Esophagus mucosa (tissue), 1 donor: ENCODE data around the gene STAT5B. TPM values are rescaled to one million over a fixed set of nuclear protein-coding genes. Genes with fewer than 3 reads are reported as not detected.

Experiments
- ATAC-seq: fragments of 200-7000 bp; cut with Tn5 transposase; one replicate; pipeline ENCODE4 v1.9.1; 2020
- total RNA-seq: library from RNA; stranded (reverse); gene quantifications from one replicate; pipeline ENCODE4 v1.2.4, GENCODE V29; 2023
- donor health status: DM: yes; HTN: yes; CAD: no.

STAT5B gene
- total RNA-seq, 1 donor from 2014 or later: 18.1 TPM

DNA sequence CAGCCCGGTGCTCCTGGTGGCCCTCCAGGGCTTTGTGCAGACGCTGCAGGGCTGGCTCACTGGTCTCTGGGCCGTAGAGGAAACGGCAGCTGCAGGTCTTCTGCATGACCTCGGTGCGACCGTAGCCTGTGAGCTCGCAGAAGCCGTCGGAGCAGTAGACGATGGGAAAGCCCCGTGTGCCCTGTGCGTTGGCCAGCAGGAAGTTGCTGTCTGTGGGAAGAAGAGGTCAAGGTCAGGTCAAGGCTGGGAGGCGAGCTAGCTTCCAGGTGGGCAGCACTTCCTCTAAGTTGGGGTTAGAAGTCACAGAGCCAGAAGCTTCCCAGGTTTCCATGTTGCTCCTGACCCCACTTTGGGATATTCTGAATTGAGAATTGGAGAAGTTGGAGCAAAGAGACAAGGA lies 97.4 kb downstream of the STAT5B start:
- no peak for ATAC-seq

DNA sequence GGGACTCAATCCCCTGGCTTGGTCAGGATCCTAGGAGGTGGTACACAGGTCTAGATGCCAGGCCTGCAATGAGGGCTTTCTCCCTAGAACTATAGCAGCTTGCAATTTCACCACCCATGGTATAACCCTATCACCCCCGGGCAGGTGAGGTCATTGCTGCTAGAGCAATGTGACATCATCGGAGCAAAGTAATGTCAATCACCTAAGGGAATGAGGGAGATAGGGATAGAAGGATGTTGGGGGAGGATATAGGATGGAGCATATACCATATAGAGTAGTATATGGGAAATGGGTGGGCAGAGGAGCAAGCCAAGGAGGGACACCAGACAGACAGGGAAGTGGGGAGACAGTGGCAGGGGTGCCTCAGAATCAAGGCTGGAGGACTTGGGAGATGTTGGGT lies 98.5 kb downstream of the STAT5B start:
- no peak for ATAC-seq

DNA sequence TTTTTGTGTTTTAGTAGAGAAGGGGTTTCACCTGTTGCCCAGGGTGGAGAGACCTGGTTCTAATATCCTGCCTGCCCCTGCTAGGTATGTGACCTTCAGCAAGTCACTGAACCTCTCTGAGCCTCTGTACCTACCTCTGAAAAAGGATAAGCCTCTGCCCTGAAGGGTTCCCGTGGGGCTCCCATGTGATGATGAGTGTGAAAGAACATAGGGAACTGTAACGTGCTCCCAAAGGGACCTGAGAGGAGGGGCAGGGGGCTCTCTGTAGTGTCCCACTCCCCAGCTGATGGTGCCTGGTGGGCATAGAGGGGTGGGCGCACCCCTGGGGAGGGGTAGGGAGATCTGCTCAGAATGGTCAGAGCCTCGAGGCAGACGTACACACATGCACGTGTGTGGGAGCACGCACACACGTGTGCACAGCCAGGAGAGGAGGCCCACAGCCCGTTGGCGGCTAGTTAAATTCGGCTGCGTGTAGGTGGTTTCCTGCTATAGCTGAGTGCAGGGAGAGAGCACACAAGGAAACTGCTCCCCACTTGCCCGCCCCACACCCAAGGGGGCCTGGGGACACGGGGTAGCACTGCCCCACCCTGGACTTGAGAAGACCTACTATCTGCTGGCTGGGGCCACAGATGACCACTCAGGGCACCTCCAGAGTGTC lies 101.9 kb downstream of the STAT5B start:
- ATAC-seq: no peak

DNA sequence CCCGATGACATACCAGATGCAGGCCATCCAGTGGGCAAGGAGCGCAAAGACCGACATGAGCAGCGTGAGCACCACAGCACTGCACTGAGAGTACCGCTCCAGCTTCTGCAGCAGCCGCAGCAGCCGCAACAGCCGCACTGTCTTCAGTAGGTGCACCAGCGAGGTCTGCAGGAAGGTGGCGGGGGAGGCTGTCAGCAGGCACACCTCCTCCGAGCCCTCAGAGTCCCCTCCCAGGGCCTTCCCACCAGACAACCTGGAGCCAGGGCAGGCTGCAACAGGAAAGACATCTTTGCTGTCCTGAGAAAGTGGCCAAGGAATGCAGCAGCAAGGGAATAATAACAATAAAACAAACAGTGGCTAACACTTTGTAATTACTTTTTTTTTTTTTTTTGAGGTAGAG lies 104.4 kb downstream of the STAT5B start:
- ATAC-seq: peak; percentile 34

DNA sequence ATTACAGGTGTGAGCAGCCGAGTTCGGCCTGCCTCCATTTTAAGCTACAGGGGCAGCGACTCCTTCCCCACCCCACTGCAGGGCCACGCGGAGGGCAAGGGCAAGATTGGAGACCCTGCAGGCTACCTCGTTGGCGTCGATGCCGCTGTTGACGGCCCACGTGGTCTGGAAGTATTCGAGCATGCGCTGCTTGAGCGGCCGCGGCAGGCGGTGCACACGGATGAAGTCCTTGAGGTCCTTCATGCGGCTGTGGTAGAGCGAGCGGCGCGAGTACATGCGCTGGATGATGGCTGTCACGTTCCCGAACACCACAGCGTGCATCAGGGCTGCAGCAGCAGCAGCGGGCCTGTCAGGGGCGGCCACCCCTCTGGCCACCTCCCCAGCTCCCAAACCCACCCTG lies 106.8 kb downstream of the STAT5B start:
- ATAC-seq: no peak

DNA sequence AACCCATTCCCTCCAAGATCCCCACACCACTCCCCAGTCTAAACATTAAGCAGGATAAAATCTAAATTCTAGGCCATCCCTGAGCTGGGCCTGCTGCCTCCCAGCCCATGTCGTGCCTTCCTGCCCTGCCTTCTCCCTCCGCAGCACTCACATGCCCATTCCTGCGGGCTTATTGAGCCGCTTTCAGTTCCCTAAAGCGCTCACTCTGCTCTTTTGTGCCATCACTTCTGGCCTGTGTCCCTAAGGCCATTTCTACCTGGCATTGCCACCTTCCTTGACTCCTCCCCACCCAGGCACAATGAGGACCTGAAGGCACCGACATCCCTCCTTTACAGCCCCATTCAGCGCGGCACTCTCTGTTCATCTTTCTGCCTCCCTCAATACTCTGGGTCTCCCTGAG lies 108.4 kb downstream of the STAT5B start:
- no peak for ATAC-seq

DNA sequence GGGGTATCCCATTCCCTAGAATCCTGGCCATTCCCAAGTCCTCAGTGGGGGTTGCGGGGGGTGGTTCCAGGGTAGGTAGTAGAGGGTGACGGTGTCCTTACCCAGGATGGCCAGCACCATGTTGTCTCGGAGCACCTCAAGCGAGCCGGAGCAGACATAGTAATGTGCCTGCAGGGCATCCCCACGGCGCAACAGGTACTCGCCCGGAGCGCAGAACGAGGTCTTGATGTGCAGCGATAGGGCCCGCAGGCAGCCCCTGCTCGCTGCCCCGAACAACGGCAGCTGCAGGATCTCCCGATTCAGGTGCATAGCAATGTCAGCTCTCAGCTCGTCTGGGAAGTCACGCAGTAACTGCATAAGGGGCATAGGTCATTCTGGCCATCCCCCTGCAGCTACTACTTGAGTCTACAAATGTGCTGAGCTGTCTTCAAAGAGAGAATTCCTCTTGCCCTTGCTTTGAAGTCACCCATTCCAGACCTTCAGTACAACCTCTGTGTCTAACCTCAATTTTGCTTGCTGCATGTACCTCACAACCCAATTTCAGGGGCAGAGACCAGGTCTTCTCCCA lies 109.9 kb downstream of the STAT5B start:
- no peak for ATAC-seq

DNA sequence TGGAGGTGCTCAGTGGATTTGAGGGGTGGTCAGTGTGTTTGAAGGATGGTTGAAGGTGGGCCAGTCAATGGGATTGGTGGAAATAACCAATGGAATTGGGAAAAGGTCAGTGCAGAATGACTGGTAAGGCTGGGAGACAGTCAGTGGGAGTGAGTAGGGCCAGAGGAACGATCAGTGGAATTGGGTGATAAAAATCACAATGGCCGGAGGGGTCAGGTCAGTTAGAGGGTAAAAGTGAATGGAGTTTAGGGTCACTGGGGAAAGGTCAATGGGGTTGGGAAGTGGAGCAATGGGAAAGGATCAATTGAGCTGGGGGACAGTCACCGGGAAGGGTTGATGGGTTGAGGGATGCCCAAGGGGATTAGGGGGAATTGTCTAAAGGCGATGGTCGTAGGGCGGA lies 110.4 kb downstream of the STAT5B start:
- no peak for ATAC-seq

DNA sequence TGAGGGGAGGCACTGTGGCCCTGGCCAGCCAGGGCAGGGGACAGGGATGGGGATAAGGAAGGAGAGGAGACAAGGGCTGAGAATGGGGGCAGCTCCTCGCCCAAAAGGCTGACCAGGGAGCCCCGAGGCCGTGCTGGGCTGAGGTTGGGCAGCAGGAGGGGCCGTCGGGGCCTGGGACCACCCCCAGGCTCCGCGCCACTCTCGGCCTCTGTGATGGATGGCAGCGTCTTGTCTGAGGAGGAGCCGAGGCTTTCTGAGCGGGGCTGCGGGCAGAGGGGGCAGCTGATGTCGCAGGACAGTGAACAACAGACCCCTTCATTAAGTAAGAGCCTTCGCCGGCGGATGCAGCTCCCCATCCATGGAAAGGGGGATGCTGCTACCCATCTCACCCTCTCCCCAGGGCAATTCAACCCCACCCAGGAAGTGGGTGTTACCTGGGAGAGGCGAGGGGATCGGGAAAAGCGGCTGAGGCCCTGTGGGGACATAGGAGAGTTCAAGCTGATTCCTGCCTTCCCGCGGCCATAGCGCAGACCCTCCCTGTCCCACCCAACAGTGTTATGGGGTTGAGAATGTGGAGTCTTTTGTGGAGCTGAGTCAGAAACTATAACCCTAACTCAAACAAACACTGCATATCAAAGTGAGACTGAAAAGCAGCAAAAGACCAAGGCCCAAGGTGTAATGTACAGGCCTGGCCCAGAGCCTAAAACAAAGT lies 112.3 kb downstream of the STAT5B start:
- ATAC-seq: no peak

DNA sequence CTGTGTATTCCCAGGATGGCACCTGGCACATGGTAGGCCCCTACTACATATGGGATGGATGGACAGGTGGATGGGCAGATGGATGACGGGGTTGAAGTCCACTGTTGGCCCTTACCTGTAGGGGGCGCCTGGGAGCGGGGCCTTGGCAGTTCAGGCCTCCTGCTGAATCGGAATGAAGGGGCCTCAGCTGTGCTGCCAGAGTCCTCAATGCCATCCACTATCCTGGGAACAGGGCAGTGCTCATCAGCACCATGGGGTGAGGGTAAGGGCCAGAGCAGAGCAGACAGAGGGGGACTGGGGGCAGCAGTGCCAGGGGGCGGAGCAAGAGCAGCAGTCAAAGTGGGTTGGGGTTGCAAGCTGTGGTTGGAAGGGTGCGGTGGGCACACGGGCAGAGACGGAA lies 113.1 kb downstream of the STAT5B start:
- ATAC-seq: peak; percentile 27

DNA sequence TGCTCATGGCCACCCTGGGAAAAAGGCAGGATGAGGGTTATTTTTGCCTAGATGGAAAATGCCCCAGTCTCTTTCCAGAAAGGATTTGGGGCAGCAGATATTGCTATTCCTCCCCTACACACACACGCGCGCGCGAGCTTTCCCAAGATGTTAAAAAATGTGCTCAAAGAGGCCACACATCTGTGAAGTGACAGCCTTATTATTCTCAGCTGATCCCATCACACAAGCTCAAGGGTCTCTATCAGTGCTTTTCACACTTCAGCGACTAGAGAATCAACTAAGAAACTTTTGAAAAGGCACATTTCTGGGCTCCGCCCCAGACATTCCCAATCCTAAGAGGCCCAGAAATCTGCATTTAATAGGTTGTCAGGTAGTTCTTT lies 115.7 kb downstream of the STAT5B start:
- no peak for ATAC-seq

DNA sequence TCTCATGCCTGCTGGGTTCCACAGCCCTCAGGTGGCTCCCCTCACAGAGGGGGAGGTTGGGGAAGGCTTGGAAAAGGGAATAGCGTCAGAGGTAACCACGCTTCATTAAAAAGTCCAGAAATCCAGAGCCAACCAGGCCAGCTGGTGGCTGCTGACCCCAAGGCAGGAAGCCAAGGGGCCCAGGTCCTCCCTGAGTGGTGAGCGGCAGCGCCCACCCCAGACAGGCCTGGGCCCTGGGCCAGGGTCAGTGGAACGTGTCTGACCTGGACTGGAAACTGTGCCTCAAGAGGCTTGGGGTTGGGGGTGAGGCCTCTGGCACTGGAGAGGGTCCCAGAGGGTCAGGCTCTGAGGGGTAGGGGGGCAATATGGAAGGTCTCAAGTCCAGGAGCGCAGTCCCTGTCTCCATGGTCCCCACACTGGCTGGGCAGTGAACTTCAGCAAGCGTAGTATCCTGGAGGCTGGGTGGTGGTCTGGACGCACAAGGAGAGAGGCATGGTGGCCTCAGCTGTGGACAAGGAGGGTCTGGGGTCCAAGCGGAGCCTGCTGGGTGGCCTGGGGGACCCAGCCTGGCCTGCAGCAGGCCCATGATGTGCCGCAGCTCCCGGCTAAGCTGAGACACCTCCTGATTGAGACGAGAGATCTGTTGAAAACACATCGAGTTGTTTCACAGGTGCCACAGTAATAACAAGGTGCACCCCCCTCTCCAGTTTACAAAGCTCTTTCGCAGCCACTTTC lies 116.2 kb downstream of the STAT5B start:
- no peak for ATAC-seq

DNA sequence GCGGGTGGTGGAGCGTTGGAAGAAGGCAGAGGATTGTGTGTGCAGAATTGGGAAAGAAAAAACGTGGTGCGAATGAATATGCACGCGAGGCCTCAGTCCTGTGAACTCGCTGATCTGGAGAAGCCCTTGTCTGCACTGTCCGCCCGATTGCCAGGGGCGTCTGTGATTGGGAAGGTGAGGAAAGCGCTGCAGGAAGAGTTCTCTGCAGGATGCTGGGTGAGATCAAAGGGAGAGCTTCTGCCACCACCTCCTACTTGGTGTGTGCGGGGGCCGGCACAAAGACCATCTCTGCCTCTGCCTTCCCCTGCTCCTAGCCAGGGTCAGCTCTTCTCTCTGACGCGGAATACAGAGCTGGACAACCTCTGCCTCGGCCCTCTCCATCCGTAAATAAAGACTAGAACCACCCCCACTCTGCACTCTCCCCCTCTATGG lies 120.6 kb downstream of the STAT5B start:
- no peak for ATAC-seq

DNA sequence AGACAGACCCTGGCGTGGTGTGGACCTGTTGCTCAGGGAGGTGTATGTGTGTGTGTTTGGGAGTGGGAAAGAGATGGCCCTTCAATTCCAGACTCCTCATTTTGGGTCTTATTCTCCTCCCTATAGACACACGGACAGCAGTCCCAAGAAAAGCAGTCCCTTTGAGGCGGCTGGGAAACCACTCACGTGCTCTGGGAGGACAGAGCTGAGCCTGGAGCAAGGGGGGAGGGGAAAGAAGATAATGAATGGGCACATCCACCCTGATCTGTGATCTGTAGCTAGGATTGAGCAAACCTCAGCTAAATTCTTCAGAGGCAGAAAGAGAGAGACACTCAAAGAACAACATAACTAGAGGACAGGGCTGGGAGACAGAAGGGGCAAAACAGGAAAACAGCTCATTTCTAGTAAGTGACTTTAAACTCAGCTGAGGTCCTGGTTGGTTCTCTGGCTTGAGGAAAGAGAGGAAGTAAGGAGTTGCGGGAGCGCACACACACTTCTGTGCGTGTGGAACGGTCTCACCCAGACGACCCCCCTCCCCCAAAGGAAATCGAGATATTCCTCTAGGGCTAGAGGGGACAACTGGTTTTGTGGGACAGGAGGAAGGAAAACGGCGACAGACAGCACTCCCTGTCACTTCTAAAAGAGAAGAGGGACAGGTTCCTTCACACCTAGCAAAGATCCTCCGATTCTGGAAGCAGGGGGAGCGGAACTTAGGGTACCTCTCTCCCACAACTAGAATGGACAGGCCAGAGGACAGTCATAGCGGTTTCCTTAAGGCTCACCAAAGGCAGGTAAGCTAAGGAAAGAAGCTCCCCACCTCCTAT lies 122.1 kb downstream of the STAT5B start:
- no peak for ATAC-seq

Other genes with a start within 250 kb of the STAT5B start
- 0.48 TPM for gene C17orf113, start 225.8 kb downstream of the STAT5B start, total RNA-seq
- gene ZNF385C, start 177.9 kb downstream of the STAT5B start, total RNA-seq: 0.44 TPM
- gene DHX58, start 163.7 kb downstream of the STAT5B start, total RNA-seq: 6.3 TPM
- gene KAT2A, start 155.0 kb downstream of the STAT5B start, total RNA-seq: 20.8 TPM
- gene HSPB9, start 153.6 kb downstream of the STAT5B start, total RNA-seq: not detected
- gene RAB5C, start 121.4 kb downstream of the STAT5B start, total RNA-seq: 63.8 TPM
- gene KCNH4, start 95.2 kb downstream of the STAT5B start, total RNA-seq: not detected
- gene HCRT, start 90.9 kb downstream of the STAT5B start, total RNA-seq: not detected
- 9.0 TPM for gene GHDC, start 81.9 kb downstream of the STAT5B start, total RNA-seq
- gene STAT5A, start 12.1 kb upstream of the STAT5B start, total RNA-seq: 6.9 TPM
- 191 TPM for gene STAT3, start 112.1 kb upstream of the STAT5B start, total RNA-seq
- 67.0 TPM for gene CAVIN1, start 146.9 kb upstream of the STAT5B start, total RNA-seq
- gene ATP6V0A1, start 182.5 kb upstream of the STAT5B start, total RNA-seq: 40.1 TPM